H1 (cell line): ENCODE results near the gene MTF1. TPM values are rescaled to one million over a fixed set of nuclear protein-coding genes. Genes with fewer than 3 reads are reported as not detected.
A peak's percentile ranks its signal among the peaks of the same experiment; 100 is the strongest.

ENCODE experiments used
- BACH1 ChIP-seq: IDR thresholded peaks from 2 replicates; pipeline ENCODE4 v1.6.1; 2012; ENCODE audit warnings: low read length, improper control_type of control experiment
- polyA plus RNA-seq, 7 experiments: library from polyadenylated mRNA; depleted of rRNA in 3 of 7; stranded (reverse) in 5 of 7; unstranded in 2 of 7; fragments of >200 nt in 5 of 7; fragments of 200-250 nt in 2 of 7; gene quantifications; 1 replicate in 5 of 7; 2 replicates in 1 of 7; 4 replicates in 1 of 7; pipeline versions ENCODE4 v1.2.1 to v1.2.3, GENCODE V29; 2011 to 2013; ENCODE audit warnings: missing spikeins in 2 of 7, mixed read lengths in 2 of 7
- total RNA-seq: library from RNA; stranded (reverse); fragmentation: NEBNext Ultra II Directional; extraction: Animal tissue kit (Norgen Biotek cat#: 25700); gene quantifications from 2 replicates; pipeline ENCODE4 v1.2.1, GENCODE V29; 2021

Gene MTF1
- total and polyA plus RNA-seq, 2 of the 8 experiments (the other 6 are each of a cell fraction or from before 2014, with no cell fraction given) = 4.0 to 15.5 TPM

GRCh38 chr1:37811027-37811655 lies 48.3 kb downstream of the MTF1 start (continued):
- peak; percentile 40; the same call in 1 of the 2 replicates for TF ChIP-seq BACH1
